GM18498 (cell line): Measurements from ENCODE around the gene CAMTA1.

Experiments
- ATAC-seq: cut with Tn5 transposase; IDR thresholded peaks from one replicate; pipeline ENCODE4 v1.9.1; 2021; ENCODE audit warnings: mild to moderate bottlenecking, moderate library complexity; ENCODE audit not compliant: unreplicated experiment

Gene CAMTA1

GRCh38 chr1:7795406-7795805, 1010.2 kb downstream of the CAMTA1 start:
- no peak for ATAC-seq

- ATAC-seq, result no peak
These were observed 1020.2 kb downstream of the CAMTA1 start for GRCh38 chr1:7805460-7805859.

- no peak for ATAC-seq
These were observed 1023.1 kb downstream of the CAMTA1 start for GRCh38 chr1:7808253-7808844.

GRCh38 chr1:7809742-7810141, 1024.5 kb downstream of the CAMTA1 start:
- no peak for ATAC-seq

- no peak for ATAC-seq
These were observed 1025.1 kb downstream of the CAMTA1 start for GRCh38 chr1:7810395-7810794.

GRCh38 chr1:7811476-7811875, 1026.2 kb downstream of the CAMTA1 start:
- ATAC-seq, result no peak

- ATAC-seq, result no peak
These were observed 1028.6 kb downstream of the CAMTA1 start for GRCh38 chr1:7813677-7814373.
